Cardiac septum (tissue), 1 donor: ENCODE measurements around the gene SMIM21. TPM values are rescaled to one million over a fixed set of nuclear protein-coding genes. Genes with fewer than 3 reads are reported as not detected.

Experiments
- DNase-seq: peaks from one replicate; pipeline ENCODE4 v3.0.0-alpha.2; 2020; ENCODE audit warnings: low spot score
- intact Hi-C: fragments of 100-400 bp; cut with DNase I; formaldehyde crosslinking; loops from one replicate; pipeline ENCODE4 v1.14.0; 2022
- total RNA-seq: library from RNA; stranded (reverse); fragmentation: NEBNext Ultra II Directional; extraction: Animal tissue kit (Norgen Biotek cat#: 25700); gene quantifications from one replicate; pipeline ENCODE4 v1.2.1, GENCODE V29; 2021
- donor health status: DM: no; HTN: no; CAD: no.

SMIM21 gene
- total RNA-seq, 1 donor from 2014 or later: not detected

DNA sequence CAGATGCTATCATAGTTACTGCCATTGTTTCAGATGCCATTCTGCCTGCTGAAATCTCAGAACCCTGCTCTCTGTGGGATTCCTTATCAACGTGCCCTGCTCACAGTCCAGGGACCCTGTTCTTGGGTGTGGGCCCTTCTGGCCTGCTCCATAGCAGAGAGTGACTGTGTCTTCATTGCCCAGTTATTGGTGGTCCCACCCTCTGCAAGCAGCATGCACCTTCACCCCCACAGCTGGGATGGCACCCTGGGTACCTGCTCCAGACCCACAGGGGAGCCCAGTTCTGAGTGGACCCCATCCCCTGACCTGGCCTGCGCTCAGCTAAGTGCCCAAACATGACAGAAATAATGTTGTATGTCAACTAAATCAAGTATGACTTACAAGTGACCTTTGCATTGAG lies 36.6 kb downstream of the SMIM21 start:
- intact Hi-C loops: no loop called here
- DNase-seq: no peak

DNA sequence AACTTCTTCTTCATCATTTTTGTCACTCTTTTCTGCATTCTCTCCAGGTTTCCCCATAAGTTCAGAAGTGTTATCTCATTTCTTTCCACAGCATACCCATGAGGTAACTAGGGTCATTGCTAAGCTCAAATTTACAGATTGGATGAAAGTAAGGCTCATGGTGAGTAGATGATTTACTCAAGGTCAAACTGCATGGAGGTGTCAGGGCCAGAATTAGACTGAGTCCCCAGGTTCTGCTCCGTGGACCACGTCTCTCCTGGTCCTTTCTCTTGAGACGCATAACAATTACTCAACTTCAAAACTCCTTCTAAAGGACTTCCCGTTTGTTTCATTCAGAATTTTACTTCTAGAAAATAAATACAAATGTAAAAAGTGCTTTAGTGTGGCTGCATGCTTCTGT lies 43.4 kb downstream of the SMIM21 start:
- DNase-seq: no peak
- intact Hi-C loops: no loop called here

DNA sequence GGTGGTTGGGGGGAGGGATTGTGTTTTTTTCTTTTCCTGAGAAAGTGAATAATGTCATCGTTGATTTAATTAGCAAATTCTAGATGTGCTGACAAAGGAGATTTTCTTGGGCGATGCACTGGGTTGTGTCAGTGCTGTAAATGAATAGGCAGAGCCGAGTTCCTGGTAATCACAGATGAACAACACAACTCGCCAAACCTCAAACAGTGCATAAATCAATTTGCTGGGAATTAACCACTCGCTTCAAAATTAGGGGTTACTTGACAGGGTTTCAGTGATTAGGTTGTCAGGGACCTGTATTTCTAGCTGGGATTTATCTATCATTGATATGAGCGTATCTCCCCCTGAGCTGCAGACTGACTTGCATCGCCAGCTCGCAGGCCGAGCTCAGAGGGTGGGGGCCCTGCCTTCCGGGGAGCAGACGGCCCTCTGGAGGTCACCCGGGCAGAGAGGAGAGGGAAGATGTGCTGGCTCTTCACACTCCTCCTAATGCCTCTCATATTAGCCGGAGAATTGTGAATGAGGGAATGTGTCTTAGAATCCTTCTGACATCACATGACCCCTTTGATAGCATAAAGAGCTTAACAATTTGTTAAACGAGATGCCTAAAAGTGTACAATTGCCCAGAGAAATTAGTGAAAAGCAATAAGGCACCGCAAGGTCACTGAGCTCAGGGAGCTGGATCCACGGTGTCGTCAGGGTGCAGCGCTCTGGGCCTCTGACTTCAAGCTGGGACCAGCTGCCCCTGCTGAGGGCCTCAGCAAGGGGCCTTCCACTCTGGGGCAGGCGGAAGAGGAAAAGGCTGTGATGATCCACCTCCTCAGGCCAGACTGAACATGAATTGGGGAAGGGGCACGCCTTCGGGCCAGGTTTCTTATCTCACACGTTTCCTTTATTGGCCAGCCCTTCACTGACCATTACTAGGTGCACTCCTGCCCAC lies 48.9 kb downstream of the SMIM21 start:
- DNase-seq: no peak
- intact Hi-C loops: no loop called here

DNA sequence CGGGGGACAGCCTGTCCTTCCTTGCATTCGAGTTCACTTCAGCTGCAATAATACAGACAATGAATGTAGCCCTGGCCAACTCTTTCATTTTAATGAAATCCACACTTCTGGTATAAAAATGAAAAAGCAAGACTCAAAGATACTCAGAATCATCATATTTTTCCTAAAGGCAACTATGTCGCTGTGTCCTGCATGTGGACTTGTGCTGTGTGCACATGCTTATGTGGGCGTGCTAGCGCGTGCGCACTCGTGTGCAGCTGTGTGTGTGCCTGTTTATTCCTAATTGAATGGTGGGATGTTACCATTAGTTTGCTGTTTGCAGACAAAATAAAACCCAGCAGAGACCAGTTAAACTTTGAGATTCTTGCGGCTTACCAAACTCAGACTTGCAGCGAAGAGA lies 49.6 kb downstream of the SMIM21 start:
- intact Hi-C loops: no loop called here
- no peak for DNase-seq

DNA sequence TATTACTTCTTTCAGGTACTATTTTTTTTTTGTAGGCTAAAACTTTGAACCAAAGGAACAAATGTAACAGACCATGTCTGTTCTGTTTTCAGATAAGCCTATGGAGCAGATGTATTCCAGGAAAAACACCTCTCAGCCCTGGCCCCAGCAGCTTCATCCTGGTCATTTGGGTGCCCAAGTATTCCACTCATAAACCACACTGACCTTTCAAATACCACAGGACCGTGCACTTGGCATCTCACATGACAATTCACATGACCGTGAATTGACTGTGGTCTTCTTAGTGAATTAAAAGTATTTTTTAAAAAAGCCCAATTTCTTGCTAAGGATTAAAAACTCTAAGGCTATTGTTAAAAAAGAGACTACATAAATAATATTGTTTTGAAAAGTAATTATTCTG lies 50.2 kb downstream of the SMIM21 start:
- no peak for DNase-seq
- intact Hi-C loops: no loop called here

DNA sequence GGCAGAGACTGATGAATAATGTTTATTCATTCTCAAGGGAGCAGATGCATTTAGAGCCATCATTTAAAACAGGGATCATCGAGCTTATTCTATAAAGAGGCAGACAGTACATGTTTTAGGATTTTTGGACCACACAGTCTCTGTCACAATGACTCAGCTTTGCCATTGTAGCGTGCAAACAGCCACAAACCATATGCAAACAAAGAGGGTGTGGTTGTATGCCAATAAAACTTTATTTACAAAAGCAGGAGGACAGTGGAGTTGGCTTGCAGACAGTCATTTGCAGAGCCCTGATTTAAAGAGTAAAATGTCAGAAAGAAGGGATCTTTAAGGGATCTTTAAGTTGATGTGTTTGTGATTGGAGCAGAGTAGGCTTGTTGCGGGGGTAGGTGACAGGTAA lies 51.5 kb downstream of the SMIM21 start:
- intact Hi-C loops: no loop called here
- DNase-seq: no peak

DNA sequence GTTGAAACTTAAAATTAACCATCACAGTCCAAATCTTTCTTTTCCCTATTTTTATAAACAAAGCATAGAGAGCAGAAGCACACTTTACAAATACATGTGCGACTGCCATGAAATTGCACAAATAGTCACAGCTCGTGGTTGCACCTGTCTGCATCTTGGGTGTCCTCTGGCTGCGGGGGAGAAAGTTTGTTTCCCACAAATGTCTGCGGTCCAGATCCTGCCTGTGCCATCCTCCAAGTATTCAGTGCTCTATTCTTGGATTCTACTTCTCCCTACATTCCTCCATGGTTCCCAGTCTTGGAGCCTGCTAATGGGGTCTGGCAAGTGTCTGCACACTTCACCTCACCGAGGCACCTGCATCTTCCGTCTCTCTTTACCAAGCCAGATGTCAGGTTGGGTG lies 52.2 kb downstream of the SMIM21 start:
- intact Hi-C loops: no loop called here
- no peak for DNase-seq

DNA sequence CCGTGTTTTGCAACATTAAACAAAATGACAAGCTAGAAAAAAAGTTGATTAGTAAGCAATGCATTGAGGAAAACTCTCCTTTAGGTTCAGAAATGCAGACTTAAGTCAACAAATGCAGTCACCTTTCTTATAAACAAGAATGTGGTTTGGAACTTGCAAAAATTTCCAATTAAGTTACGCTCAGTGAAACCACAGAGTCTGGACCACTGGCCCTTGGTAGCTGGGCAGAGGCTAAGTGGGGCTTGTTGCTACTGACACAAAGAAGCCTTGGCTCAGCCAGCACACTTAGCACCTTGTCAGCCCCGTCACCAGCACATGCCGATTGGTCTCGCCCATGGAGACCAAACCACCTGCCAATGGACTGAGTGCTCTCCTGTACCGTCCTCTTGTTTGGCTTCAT lies 53.0 kb downstream of the SMIM21 start:
- DNase-seq: no peak
- intact Hi-C loops: no loop called here

DNA sequence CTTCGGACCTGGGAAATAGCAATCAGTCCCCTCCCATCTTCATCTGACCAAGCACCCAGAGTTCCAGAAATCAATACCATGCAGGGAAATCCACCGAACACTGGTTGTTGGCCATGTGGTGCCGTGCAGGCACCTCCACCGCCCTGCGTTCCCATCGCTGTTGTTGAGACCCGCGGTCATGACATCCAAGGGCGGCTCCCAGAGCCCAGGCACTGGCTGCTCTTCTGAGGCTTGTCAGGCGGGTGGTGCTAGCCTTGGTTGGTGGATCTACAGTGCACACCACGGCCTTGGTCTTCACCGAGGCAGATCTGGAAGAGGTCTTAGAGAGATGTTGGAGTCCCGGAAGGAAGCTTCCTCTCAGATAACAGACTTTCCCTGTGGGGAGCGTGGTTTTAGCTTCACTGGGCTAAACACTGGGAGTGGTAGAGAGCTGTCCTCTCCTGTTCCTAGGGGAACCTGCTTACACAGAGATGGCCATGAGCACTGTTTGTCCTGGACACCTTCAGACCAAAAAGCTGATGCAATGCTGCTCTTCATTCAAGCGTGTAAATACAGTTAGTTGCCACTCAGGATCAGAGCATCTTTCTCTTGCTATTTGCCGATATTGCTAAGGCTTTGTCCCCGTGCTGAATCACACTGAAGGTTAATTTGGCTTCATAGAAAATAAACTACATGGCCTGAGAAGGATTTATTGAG lies 58.3 kb downstream of the SMIM21 start:
- DNase-seq: no peak
- intact Hi-C loops: no loop called here

DNA sequence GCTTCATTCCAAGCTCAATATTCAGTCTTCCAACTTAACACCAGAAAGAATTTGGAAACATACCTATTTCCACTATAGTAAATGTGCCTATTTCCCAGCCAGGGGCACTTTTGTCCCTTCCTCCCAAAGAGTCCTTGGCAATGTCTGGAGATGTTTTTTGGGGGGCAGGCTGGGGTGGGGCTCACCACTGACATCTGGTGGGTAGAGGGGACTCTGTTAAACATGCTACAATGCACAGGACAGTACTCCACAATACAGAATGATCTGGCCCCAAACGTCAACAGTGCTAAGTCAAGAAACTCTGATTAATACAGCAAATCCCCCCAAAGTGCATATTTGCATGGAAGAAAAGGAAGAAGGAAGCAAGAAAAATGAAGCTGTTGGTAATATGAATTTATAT lies 61.7 kb downstream of the SMIM21 start:
- no peak for DNase-seq
- intact Hi-C loops: no loop called here

DNA sequence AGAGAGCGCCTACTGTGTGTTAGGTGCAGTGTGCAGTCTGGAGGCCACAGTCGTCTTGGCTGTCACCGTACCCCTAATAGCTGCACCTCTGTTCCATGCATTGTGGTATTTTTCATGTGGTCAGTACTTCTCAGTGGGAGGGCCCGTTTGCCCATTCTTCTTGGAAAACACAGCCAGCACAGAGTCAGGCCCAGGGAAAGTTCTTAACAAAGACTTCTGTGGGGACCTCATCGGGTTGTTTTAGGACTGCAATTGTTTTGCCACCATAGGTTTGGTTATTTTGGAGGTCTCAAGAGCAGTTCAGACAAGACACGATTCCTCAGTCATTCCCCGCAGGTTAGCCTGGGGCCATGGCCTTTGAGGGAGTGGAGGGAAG lies 62.3 kb downstream of the SMIM21 start:
- no peak for DNase-seq
- intact Hi-C loops: no loop called here

DNA sequence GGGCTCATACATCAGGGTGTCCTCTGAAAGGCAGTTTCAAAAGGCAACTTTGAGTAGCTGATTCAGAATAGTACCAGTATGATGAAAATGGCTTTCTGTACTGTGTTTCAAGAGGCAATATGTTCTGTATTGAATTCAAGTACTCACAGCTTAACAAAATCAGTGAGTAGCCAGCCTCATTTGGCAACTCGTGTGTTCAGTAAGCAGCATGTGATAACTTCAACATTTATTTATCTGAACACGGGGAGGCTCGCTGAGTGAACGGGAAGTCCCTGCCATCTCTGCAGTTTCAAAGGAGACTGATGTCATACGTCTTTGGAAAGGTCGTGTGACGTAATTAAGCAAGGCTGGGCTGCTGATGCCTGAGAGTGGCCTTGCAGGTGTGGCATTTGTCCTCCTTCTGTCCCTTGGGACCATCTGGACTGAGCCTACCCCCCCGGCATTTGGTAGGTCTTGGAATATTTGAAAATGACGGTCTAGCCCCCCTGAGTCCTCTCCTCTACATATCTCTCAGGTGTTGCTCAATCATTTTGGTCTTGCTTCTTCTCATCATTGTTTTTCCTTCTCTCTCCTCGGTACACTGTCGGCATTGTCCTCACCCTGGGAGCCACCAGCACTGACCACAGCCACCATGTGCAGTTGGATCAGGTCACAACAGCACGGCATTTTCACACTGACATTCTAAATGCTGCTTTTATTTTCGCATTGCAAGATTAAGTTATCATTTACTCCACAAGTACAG lies 62.8 kb downstream of the SMIM21 start:
- DNase-seq: no peak
- intact Hi-C loops: no loop called here

DNA sequence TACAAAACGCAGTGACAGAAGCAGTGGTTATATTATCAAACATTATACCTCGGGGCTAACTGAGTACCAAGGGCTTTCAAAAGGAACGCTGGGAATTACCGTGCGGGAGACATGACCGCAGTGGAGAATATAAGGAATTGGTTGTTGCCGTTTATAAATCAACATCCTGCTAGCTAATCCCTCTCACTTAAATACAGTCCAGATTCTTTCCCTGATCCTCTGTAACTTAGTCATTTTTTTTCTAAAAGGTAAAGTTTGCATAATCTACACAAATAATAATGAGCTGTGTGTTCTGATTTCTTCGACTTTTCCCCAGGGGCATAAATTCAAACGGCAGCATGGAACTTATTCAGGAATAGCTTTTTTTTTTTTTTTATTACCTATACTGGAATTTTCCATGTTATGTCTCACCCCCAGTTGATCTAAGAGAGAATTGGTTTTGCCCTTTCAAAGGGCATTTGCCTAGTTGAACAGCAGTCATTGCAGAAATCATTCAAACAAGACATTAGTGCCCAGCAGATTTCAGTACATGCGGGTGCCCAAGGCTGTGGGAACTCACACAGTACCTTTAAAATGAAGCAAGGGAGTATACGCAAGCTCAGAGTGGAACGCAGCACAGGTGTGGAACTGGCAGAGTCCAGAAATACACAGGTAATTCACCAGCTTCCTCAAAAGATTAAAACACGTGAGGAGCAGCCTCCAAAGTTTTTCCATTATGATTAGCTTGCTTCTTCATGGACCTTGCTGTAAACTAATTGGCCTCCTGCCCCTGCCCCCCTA lies 63.9 kb downstream of the SMIM21 start:
- no peak for DNase-seq
- intact Hi-C loops: no loop called here

DNA sequence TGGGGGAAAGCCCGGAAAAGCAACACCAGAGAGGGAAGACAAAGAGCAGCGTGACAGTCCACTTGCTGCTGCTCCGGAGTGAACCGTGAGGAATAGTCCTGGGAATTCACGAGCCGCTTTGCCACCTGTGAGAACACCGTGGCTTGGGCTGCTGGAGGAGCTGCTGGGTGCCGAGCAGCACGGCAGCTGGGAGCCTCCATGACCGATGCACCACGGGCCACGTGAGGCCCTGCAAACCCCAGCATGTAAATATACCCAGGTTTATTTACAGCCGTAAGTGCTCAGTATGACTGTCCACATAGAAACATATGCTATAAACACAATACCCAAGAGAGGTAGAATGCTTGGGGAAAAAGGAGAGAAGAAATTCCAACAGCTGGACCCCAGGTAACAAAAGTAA lies 65.1 kb downstream of the SMIM21 start:
- intact Hi-C loops: no loop called here
- DNase-seq: no peak

DNA sequence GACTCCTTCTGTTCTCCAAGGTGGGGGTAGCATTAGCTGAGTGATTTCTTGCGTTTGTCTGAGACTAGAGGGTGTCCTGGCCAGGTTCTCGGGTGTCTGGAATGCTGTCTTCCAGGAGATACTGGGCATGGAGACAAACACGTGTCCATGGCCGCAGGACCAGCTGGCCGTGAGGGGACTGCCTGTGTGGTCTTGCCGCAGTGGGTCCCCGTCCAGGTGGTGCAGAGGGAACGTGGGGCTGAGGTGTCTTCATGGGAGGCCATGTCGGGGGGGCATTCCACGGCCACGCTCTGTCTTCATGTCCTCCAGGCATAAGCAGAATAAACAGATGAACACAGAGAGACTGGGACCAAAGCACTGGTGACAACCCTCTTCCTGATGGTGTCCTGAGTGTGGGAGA lies 66.6 kb downstream of the SMIM21 start:
- intact Hi-C loops: no loop called here
- no peak for DNase-seq

DNA sequence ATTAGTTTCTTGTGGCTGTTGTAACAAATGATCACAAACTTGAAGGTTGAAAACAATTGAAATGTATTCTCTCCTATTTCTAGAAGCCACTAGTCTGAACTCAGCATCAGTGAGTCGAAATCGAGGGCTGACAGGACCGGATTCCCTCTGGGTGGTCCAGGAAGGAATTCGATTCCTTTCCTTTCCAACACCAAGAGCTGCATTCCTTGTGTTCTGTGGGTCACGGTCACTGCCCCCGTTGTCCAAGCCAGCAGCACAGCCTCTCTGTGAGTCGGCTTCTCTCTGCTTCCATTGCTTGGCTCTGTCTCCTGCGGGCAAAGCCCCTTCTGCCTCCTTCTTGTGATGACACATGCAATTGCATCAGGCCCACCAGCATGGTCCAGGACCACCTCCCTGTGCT lies 67.3 kb downstream of the SMIM21 start:
- no peak for DNase-seq
- intact Hi-C loops: no loop called here
